Fibroblast of the aortic adventitia (primary cell): ENCODE results near the gene GRK4. TPM values are rescaled to one million over a fixed set of nuclear protein-coding genes. Genes with fewer than 3 reads are reported as not detected.
"Not testable (repeated sequence)": the region's sequence is repeated elsewhere in the genome, so short reads cannot be mapped to it uniquely, and the experiment has no call there.

ENCODE experiments used
- DNase-seq: peaks from one replicate; pipeline ENCODE4 v3.0.0-alpha.2; 2010; ENCODE audit warnings: low read depth
- H3K4me3 ChIP-seq: 2 replicates; pipeline ENCODE4 v1.5.1; 2011; ENCODE audit warnings: low read depth, mild to moderate bottlenecking, control low read depth, low read length, moderate library complexity
- total RNA-seq: library from RNA; depleted of rRNA; stranded (reverse); fragments of >200 nt; gene quantifications from 2 replicates; pipeline ENCODE4 v1.2.3, GENCODE V29; 2012; ENCODE audit warnings: low replicate concordance
- TF ChIP-seq, protein P1 (sequence below): IDR thresholded peaks from 2 replicates; pipeline ENCODE4 v1.5.1; 2011; ENCODE audit warnings: mild to moderate bottlenecking, low read length, control low read depth, inconsistent platforms; ENCODE audit not compliant: insufficient read depth

The GRK4 gene
- total RNA-seq, 1 donor: 8.6 TPM

- TF ChIP-seq, protein P1, sequence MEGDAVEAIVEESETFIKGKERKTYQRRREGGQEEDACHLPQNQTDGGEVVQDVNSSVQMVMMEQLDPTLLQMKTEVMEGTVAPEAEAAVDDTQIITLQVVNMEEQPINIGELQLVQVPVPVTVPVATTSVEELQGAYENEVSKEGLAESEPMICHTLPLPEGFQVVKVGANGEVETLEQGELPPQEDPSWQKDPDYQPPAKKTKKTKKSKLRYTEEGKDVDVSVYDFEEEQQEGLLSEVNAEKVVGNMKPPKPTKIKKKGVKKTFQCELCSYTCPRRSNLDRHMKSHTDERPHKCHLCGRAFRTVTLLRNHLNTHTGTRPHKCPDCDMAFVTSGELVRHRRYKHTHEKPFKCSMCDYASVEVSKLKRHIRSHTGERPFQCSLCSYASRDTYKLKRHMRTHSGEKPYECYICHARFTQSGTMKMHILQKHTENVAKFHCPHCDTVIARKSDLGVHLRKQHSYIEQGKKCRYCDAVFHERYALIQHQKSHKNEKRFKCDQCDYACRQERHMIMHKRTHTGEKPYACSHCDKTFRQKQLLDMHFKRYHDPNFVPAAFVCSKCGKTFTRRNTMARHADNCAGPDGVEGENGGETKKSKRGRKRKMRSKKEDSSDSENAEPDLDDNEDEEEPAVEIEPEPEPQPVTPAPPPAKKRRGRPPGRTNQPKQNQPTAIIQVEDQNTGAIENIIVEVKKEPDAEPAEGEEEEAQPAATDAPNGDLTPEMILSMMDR: no peak
- no peak overlapping the region for H3K4me3 ChIP-seq
- DNase-seq: peak; percentile 28
These were observed 4.9 kb upstream of the GRK4 start for GRCh38 chr4:2958446-2958845.

DNA sequence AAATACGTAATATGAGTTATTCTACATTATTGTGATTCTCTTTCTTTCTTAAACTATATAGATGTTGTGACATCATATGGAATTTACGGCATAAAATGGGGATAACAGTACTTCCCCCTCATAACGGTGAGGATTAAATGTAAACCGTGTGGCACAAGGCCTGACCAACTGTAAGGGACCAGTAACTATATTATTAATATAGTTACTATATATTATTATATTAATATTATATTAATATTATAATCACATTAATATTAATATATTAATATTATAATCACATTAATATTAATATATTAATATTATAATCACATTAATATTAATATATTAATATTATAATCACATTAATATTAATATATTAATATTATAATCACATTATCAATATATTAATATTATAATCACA lies 2.9 kb upstream of the GRK4 start:
- H3K4me3 ChIP-seq, DNase-seq: not testable (repeated sequence)

- H3K4me3 ChIP-seq: peak overlapping the region; percentile 94
These were observed 2.0 kb upstream of the GRK4 start for GRCh38 chr4:2961421-2961810.

DNA sequence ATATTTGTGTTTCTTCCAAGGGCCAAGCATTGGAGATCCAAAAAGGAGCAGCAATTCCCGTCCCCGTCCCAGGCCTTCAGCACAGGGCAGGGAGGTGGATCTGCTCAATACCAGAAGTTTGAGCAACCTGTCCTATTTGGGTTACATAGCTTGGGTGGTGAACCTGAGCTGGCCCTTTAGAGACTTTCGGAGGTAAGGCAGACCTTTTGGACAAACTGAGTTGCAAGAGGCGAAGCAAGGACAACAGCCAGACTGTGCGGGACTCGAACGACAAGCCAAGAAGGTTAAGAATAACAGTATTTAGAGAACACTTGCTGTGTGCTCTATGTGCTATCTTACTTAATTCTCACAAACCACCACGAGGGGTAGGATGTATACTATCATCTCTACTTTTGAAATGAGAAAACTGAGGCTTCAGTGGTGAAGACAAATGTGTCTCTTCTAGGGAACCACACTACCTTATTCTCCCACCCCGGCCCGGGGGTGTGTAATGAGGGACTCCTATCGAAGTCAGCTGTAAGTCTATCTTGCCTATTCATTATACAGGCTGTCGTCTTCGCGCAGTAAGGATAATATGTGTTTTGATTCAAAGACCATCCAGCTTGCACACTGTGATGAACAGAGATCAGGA lies 1.4 kb upstream of the GRK4 start:
- TF ChIP-seq, protein P1: no peak
- peak overlapping the region; percentile 94 for H3K4me3 ChIP-seq
- no peak for DNase-seq

More at GRCh38 chr4:2961421-2961810, 2.0 kb upstream of the GRK4 start:
- no peak for DNase-seq
- TF ChIP-seq, protein P1: no peak

- TF ChIP-seq, protein P1: no peak
- peak; percentile 56 for DNase-seq
These were observed 677 bp upstream of the GRK4 start for GRCh38 chr4:2962614-2963174.

DNA sequence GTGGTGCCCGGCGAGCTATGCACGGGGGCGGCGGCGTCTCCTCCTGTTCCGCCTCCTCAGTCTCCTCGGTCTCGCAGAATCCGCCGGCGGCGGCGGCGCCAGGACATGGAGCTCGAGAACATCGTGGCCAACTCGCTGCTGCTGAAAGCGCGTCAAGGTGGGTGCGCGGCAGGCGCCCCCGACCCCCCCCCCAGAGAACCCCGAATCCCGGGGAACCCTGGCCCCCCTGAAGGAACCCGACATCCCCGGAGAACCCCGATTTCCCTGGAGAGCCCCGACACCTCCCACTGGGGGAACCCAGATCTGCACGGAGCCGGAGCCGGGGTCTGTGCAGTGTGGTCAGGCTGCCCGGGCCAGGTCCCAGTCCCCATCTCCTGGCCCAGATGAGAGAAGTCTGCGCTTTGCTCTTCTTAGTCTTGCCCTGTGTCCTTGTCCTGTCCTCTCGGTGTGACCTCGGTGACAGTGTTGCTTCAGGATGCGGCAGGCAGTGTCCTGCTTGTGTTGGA lies 648 bp downstream of the GRK4 start:
- H3K4me3 ChIP-seq: peak overlapping the region; percentile 88
- peak; percentile 41 for DNase-seq
- TF ChIP-seq, protein P1: no peak

More at GRCh38 chr4:2962614-2963174, 677 bp upstream of the GRK4 start:
- H3K4me3 ChIP-seq: peak overlapping the region; percentile 94

GRCh38 chr4:2964706-2965258 lies 1.4 kb downstream of the GRK4 start:
- TF ChIP-seq, protein P1: no peak
- H3K4me3 ChIP-seq: peak overlapping the region; percentile 88
- no peak for DNase-seq
